CD4-positive, alpha-beta T cell treated with Interleukin-15 for 1 hour (primary cell): Measurements from ENCODE around the gene PHLDA2.

Source experiments
- DNase-seq: peaks from one replicate; pipeline ENCODE4 v3.0.0-alpha.2; 2020

PHLDA2 gene

DNA sequence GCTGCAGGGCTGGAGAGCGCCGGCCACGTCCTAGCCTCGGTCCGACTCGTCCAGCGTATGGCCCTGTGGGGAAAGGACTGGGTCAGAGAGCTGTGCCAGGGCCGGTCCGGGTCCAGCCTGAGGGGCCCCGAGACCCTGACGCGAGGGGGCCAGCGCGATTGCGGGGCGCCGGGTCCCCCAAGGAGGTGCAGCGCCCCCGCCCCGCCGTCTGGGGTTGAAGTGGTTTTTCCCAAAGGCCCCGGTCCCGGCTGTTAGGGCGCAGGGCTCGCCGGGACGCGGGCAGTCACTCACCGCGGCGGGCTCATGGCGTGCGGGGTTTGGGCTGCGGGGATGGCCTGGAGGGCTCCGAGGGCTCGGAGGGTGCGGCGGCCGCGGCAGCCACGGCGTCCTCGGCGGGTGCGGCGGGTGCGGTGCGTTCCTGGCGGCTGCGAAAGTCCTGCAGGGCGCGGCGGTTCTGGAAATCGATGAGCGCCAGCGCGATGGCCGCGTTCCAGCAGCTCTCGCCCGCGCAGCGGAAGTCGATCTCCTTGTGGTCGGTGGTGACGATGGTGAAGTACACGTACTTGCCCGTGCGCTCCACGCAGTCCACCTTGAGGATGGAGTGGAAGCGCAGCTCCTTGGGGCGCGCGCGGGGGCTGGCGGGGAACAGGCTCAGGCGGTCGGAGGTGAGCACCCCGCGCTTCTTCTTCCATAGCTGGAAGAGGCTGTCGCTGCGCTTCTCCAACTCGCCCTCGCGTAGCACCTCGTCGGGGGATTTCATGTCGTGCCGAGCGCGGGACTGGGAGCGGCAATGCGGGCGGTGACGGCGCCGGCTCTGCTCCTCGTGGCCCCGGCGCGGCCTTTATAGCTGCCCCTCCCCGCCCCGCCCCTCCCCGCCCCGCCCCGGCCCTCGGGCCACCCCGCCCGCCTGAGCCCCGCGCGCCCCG is at the start of gene PHLDA2:
TSS of gene PHLDA2 (minus strand) at position 816 of the 926 bp plus-strand sequence. CDS start at position 760, 56 bp downstream.
- peak; percentile 63 for DNase-seq

GRCh38 chr11:2977113-2977512 is 47.9 kb upstream of the PHLDA2 start:
- DNase-seq: no peak

DNA sequence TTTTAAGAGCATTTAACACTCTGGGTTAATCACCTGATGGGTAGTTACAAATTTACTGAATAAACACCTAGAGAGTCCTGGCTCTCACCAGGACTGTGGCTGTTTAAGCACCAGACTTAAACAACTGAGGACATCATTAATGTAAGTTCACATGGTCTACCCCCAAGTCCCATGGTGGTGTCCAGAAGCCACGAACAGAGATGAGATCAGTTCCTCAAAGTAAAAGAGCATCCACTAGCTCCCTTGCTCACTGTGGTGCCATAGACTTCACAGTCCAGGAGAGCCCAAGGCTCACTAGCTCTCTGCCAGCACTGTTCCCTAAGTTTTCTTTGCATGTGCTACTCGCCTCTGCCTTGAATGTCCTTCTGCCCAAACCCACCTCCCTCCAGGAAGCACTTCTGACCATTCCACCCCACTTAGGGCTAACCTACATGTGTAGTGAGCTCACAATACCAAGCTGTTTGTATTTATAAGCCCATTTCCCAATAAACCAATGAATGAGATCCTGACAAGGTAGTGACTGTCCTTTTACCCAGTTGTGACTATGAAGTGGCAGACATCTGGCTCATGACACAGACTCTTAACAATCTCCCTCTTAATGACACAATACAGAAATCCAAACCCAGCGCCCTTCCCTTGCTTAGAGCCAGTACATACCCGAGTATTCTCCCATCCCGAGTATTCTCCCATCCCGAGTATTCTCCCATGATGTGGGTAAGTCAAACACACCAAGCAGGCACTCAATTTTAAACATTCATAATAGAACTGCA is 47.3 kb upstream of the PHLDA2 start:
- DNase-seq: no peak

DNA sequence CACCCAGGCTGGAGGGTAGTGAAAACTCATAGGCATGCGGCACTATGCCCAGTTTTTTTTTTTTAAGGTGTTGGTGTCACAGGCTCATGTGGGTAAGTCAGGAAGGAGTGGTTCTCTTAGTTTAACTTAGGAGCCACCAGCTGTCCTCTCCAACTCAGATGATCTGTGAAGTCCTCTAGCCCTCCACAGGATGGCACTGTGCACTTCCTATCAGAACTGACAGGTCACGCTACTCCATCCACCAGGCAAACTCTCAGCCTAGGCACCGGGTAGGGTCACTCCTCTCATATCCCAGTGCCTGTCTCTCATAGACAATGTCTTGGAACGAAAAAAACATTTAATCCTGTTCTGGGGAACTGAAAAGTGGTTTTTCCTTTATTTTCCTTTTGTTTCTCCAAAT is 46.4 kb upstream of the PHLDA2 start:
- DNase-seq: peak; percentile 46

GRCh38 chr11:2974272-2974671 is 45.1 kb upstream of the PHLDA2 start:
- no peak for DNase-seq

GRCh38 chr11:2968341-2968900 is 39.2 kb upstream of the PHLDA2 start:
- DNase-seq: no peak

- DNase-seq: no peak
Measured at GRCh38 chr11:2964782-2965181, 35.6 kb upstream of the PHLDA2 start.

DNA sequence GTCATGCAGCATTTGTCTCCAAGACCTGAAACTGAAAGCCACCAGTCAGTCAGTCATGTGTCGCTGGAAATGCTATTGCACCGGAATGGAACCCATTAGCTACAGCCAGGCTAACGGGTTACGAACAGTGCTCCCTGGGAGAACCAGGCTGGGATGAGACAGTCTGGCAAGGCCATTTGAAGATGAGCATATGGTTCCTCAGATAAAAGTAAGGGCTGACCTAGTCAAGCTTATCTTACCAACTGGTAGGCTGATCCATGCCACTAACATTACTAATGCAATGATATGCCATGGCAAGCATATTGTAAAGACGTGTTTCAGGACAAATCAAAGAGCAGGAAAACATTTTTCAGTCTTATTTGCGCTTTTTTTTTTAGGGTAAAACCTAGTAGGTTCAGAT is 34.5 kb upstream of the PHLDA2 start:
- no peak for DNase-seq

DNA sequence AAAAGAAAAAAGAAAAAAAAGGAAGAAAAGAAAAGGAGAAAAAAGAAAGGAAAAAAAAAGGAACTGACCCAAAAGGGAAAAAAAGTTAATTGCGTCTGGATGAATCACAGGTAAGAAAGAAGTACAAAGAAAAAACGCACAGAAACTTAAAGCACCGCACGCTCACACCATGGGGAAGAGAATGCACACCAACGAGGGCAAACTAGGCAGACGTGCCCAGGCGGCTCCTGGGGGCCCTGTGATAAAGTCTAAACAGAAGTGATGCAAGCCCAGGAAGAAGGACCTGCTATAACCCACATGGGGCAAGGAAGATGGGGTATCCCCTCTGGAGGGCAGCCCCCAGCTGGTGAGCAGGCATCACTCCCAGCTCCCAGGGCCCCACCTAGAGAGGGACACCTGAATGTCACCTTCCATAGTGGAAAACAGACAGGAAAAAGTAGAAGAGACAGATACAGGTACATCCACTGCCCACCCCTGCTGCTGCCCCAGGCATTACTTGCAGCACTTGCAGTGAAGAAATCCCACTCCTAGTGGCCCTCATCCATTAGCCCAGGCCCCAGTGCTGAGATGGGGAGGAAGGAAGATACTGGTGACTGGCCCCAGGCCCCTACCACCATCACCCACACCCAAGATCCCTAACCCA is 34.0 kb upstream of the PHLDA2 start:
- DNase-seq: no peak

- no peak for DNase-seq
Measured at GRCh38 chr11:2961080-2961479, 31.9 kb upstream of the PHLDA2 start.

- DNase-seq: no peak
Measured at GRCh38 chr11:2960139-2960538, 30.9 kb upstream of the PHLDA2 start.

- no peak for DNase-seq
Measured at GRCh38 chr11:2958251-2958650, 29.0 kb upstream of the PHLDA2 start.

GRCh38 chr11:2955906-2956476 is 26.8 kb upstream of the PHLDA2 start:
- no peak for DNase-seq

DNA sequence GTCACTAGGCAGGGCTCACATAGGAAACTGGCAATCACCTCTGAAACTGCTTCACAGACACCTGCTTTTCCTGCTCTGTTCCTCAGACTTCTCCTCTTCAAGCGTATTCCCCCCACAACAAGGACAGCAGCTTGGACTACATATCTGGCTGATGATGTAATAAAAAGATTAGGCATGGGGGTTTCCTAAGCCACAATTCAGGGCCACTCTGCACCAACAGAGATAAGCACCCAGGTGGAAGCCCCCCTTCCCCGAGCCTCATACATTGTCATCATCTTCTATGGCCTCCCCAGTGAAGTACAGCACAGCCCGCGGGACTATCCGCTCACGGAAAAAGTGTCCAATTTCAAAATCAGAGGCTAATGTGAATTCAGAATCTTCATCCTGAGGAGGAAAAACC is 25.0 kb upstream of the PHLDA2 start:
- no peak for DNase-seq

DNA sequence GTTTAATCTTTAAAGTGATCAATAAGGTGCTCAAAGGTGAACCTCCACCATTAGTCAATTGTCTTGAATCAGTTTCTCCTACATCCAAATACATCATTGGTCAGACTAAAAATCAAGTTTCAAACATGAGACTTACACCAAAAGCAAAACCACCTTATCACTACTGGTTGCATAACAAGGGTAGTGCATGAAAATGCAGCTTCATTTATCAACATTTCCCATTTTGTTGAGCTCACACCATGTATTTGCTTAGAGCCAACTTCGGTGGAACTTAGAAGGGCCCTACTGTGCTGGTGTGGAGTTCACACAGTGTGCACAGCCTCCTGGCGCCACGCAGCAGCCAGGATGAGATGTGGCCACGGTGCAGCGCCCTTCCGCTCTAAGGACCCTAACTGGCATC is 23.1 kb upstream of the PHLDA2 start:
- no peak for DNase-seq

- no peak for DNase-seq
Measured at GRCh38 chr11:2951231-2952110, 22.3 kb upstream of the PHLDA2 start.

- DNase-seq: no peak
Measured at GRCh38 chr11:2950825-2951224, 21.6 kb upstream of the PHLDA2 start.

DNA sequence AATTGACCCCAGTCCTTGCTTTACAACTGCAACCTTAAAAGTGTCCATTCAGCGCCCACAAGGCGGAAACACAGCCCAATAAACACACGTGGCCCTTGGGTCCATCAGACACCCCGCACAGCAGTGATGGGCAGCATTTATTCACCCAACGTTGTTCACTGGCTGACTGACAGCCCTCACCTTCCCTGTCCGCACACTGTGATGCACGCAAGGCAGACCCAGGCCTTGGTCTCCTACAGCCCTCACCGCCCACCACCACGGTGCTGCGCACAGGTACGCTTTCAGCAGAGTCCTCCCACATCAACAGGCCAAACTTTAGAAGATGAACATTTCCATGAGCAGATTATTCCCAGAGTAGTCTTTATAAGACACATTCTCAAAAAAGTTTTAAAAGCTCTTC is 20.7 kb upstream of the PHLDA2 start:
- no peak for DNase-seq

DNA sequence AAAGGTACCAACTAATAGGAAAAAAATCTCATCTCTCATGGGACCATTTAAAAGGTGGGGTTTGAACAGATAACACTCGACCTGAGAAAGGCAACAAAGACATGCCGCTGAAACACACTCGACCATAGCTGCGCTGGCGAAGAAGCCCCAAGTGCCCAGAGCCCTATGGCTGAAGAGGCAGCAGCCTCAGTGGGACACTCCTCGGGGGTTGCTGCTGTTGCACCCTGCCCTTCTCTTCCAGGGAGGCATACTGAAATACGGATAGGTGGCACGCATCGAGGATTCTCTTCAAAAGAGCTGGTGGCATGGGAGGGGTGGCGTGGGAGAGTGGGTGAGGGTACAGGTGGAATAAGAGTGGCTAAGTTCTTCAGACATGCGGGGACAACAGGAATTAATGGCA is 18.5 kb upstream of the PHLDA2 start:
- DNase-seq: no peak

DNA sequence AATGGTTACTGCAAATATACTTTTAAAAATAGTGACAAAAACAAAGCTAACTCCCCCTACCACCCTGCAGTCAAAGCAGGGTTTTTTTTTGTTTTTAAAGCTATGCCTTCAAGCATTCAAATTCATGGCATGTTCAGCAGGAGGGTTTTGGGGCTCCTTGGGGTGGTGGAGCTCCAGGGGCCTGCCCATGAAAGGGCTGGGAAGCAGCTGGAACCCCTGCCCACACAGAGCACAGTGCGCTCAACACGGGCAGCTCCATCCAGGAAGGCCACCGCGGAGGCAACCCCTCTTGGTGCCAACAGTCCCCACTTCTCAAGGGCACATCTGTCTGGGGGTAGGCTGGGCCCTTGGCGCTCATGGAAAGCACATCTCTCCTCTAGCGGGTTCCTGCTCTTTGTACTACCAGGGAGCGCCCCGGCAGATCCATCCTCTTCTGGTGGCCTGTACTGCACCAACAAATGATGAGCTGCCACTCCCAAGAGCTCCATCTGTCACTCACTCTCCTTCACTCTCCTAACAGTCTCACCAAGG is 16.6 kb upstream of the PHLDA2 start:
- no peak for DNase-seq

GRCh38 chr11:2945031-2945756 is 16.0 kb upstream of the PHLDA2 start:
- peak; percentile 60 for DNase-seq
